ENCODE data around the gene CAMK4.

The CAMK4 gene

GRCh38 chr5:111360173-111360572 is 136.0 kb downstream of the CAMK4 start:
- H3K4me1 ChIP-seq (ENCODE audit: insufficient read depth, low read length, poor library complexity, severe bottlenecking): no peaks in the 10 kb centered on the region
- no peaks in the 10 kb centered on the region for H3K9me2 ChIP-seq (replicated peaks; ENCODE audit: low read depth, low read length)
- H3K79me2 ChIP-seq (ENCODE audit: insufficient read depth, low read length): no peaks in the 10 kb centered on the region
- no peaks in the 10 kb centered on the region for H3K36me3 ChIP-seq (ENCODE audit: insufficient read depth, low read length)
- H3K9me3 ChIP-seq (ENCODE audit: insufficient read depth, low read depth, low read length): no peaks in the 10 kb centered on the region
- no peak overlapping the region for H3K9ac ChIP-seq (ENCODE audit: low read depth, low read length, poor library complexity, severe bottlenecking)
- TF ChIP-seq CTCF (conservative IDR thresholded peaks at IDR 0.05; ENCODE audit: low read length): no peak
- no peak for TF ChIP-seq EZH2phosphoT487 (IDR thresholded peaks at IDR 0.05; ENCODE audit: borderline replicate concordance)
- no peaks in the 10 kb centered on the region for H4K20me1 ChIP-seq (ENCODE audit: insufficient read depth, low read length, poor library complexity, severe bottlenecking)
- H3K4me2 ChIP-seq (ENCODE audit: low read depth, low read length, poor library complexity, severe bottlenecking): no peak overlapping the region
- H2AFZ ChIP-seq (ENCODE audit: low read length): no peak overlapping the region
- no peak overlapping the region for H3K4me3 ChIP-seq (ENCODE audit: low read length, poor library complexity, severe bottlenecking)
- H3K27me3 ChIP-seq (ENCODE audit: insufficient read depth, low read length, poor library complexity, severe bottlenecking): no peaks in the 10 kb centered on the region
- H3F3A ChIP-seq (ENCODE audit: low read depth): no peaks in the 10 kb centered on the region

- TF ChIP-seq CTCF (conservative IDR thresholded peaks at IDR 0.05; ENCODE audit: low read length) (no peak), EZH2phosphoT487 (IDR thresholded peaks at IDR 0.05; ENCODE audit: borderline replicate concordance) (no peak)
- no peaks in the 10 kb centered on the region for H3K9me2 ChIP-seq (replicated peaks; ENCODE audit: low read depth, low read length)
- H3K9ac ChIP-seq (ENCODE audit: low read depth, low read length, poor library complexity, severe bottlenecking): no peak overlapping the region
- H3K4me3 ChIP-seq (ENCODE audit: low read length, poor library complexity, severe bottlenecking): no peak overlapping the region
- H3K9me3 ChIP-seq (ENCODE audit: insufficient read depth, low read depth, low read length): no peaks in the 10 kb centered on the region
- no peaks in the 10 kb centered on the region for H3F3A ChIP-seq (ENCODE audit: low read depth)
- no peaks in the 10 kb centered on the region for H3K27me3 ChIP-seq (ENCODE audit: insufficient read depth, low read length, poor library complexity, severe bottlenecking)
- H2AFZ ChIP-seq (ENCODE audit: low read length): no peak overlapping the region
- H3K36me3 ChIP-seq (ENCODE audit: insufficient read depth, low read length): no peaks in the 10 kb centered on the region
- no peaks in the 10 kb centered on the region for H3K4me1 ChIP-seq (ENCODE audit: insufficient read depth, low read length, poor library complexity, severe bottlenecking)
- H3K4me2 ChIP-seq (ENCODE audit: low read depth, low read length, poor library complexity, severe bottlenecking): no peak overlapping the region
- H4K20me1 ChIP-seq (ENCODE audit: insufficient read depth, low read length, poor library complexity, severe bottlenecking): no peaks in the 10 kb centered on the region
- no peaks in the 10 kb centered on the region for H3K79me2 ChIP-seq (ENCODE audit: insufficient read depth, low read length)
Measured at GRCh38 chr5:111364992-111365391, 140.8 kb downstream of the CAMK4 start.

- Histone ChIP-seq H3K9me3 (ENCODE audit: insufficient read depth, low read depth, low read length) (no peaks in the 10 kb centered on the region), H3K4me2 (ENCODE audit: low read depth, low read length, poor library complexity, severe bottlenecking) (no peak overlapping the region), H4K20me1 (ENCODE audit: insufficient read depth, low read length, poor library complexity, severe bottlenecking) (no peaks in the 10 kb centered on the region), H3K36me3 (ENCODE audit: insufficient read depth, low read length) (no peaks in the 10 kb centered on the region), H2AFZ (ENCODE audit: low read length) (no peak overlapping the region), H3K9me2 (replicated peaks; ENCODE audit: low read depth, low read length) (no peaks in the 10 kb centered on the region), H3K4me3 (ENCODE audit: low read length, poor library complexity, severe bottlenecking) (no peak overlapping the region), H3K27me3 (ENCODE audit: insufficient read depth, low read length, poor library complexity, severe bottlenecking) (no peaks in the 10 kb centered on the region), H3K4me1 (ENCODE audit: insufficient read depth, low read length, poor library complexity, severe bottlenecking) (no peaks in the 10 kb centered on the region), H3K9ac (ENCODE audit: low read depth, low read length, poor library complexity, severe bottlenecking) (no peak overlapping the region), H3F3A (ENCODE audit: low read depth) (no peaks in the 10 kb centered on the region), H3K79me2 (ENCODE audit: insufficient read depth, low read length) (no peaks in the 10 kb centered on the region)
- TF ChIP-seq CTCF (conservative IDR thresholded peaks at IDR 0.05; ENCODE audit: low read length) (no peak), EZH2phosphoT487 (IDR thresholded peaks at IDR 0.05; ENCODE audit: borderline replicate concordance) (no peak)
Measured at GRCh38 chr5:111366388-111366787, 142.2 kb downstream of the CAMK4 start.
